IMR-90 (cell line): Measurements from ENCODE around the gene ARNT2. TPM values are rescaled to one million over a fixed set of nuclear protein-coding genes. Genes with fewer than 3 reads are reported as not detected.

Experiments used
- ATAC-seq: fragments of 200-7000 bp; cut with Tn5 transposase; 2 replicates; pipeline ENCODE4 v1.9.1; 2020; ENCODE audit warnings: low read depth, mild to moderate bottlenecking, moderate library complexity
- BruUV-seq: library from RNA; stranded (reverse); fragments of 400-500 nt; replicated peaks from 2 replicates; lab custom pipeline; 2021; lab: Mats Ljungman, UMichigan
- CTCF ChIA-PET: fragments of 300-600 bp; formaldehyde crosslinking; extraction: SDS; loops from one replicate; lab custom pipeline; 2021; ENCODE audit warnings: antibody characterized with exemption; lab: Yijun Ruan, JAX
- POLR2A ChIA-PET: fragments of 300-600 bp; sonication (Branson Sonifier 250); formaldehyde crosslinking; loops from one replicate; lab custom pipeline; 2022; ENCODE audit warnings: antibody characterized with exemption; ENCODE audit not compliant: unreplicated experiment; lab: Charles Lee
- DNase-seq: peaks from one replicate; pipeline ENCODE4 v3.0.0; 2013
- H2AFZ ChIP-seq: replicated peaks from 2 replicates; pipeline ENCODE3; 2013; ENCODE audit warnings: low read length, mild to moderate bottlenecking; ENCODE audit not compliant: poor library complexity
- H2AK5ac ChIP-seq: 2 replicates; pipeline ENCODE4 v1.6.1; 2013; ENCODE audit warnings: low read depth, low read length, inconsistent platforms
- H2AK9ac ChIP-seq: replicated peaks from 2 replicates; pipeline ENCODE3; 2013; ENCODE audit warnings: mild to moderate bottlenecking, low read depth, low read length, moderate library complexity; ENCODE audit not compliant: poor library complexity
- H2BK120ac ChIP-seq: 2 replicates; pipeline ENCODE4 v1.6.1; 2013; ENCODE audit warnings: low read depth, low read length, inconsistent platforms
- H2BK15ac ChIP-seq: 3 replicates; pipeline ENCODE4 v1.6.1; 2013; ENCODE audit warnings: low read depth, low read length, inconsistent platforms
- H2BK20ac ChIP-seq: 2 replicates; pipeline ENCODE4 v1.6.1; 2013; ENCODE audit warnings: low read depth, mild to moderate bottlenecking, inconsistent platforms, low read length, moderate library complexity
- H2BK5ac ChIP-seq: 2 replicates; pipeline ENCODE4 v1.6.1; 2013; ENCODE audit warnings: mild to moderate bottlenecking, low read depth, low read length, inconsistent platforms; ENCODE audit not compliant: poor library complexity, severe bottlenecking
- H3K14ac ChIP-seq: replicated peaks from 2 replicates; pipeline ENCODE4 v1.6.1; 2013; ENCODE audit warnings: low read depth, low read length, inconsistent platforms
- H3K18ac ChIP-seq: 2 replicates; pipeline ENCODE4 v1.6.1; 2013; ENCODE audit warnings: low read depth, low read length, control low read depth
- H3K23ac ChIP-seq: 2 replicates; pipeline ENCODE4 v1.6.1; 2013; ENCODE audit warnings: low read depth, low read length, inconsistent platforms
- H3K27ac ChIP-seq: 2 replicates; pipeline ENCODE4 v1.5.1; 2013; ENCODE audit warnings: mild to moderate bottlenecking, control low read depth, low read length; ENCODE audit not compliant: insufficient read depth
- H3K27me3 ChIP-seq: 2 replicates; pipeline ENCODE4 v1.6.1; 2013; ENCODE audit warnings: low read length; ENCODE audit not compliant: control insufficient read depth, insufficient read depth
- H3K36me3 ChIP-seq: 2 replicates; pipeline ENCODE4 v1.6.1; 2013; ENCODE audit warnings: low read length, mixed read lengths; ENCODE audit not compliant: control insufficient read depth, insufficient read depth
- H3K4ac ChIP-seq: 2 replicates; pipeline ENCODE4 v1.6.1; 2013; ENCODE audit warnings: low read depth, low read length, inconsistent platforms
- H3K4me1 ChIP-seq: 2 replicates; pipeline ENCODE4 v1.6.1; 2013; ENCODE audit warnings: low read length, mixed read lengths; ENCODE audit not compliant: control insufficient read depth, insufficient read depth
- H3K4me2 ChIP-seq: 2 replicates; pipeline ENCODE4 v1.6.1; 2013; ENCODE audit warnings: low read depth, mild to moderate bottlenecking, control low read depth, low read length, moderate library complexity
- H3K4me3 ChIP-seq: 2 replicates; pipeline ENCODE4 v1.5.1; 2013; ENCODE audit warnings: low read depth, mild to moderate bottlenecking, control low read depth, low read length, moderate library complexity; ENCODE audit not compliant: insufficient read depth
- H3K56ac ChIP-seq: 2 replicates; pipeline ENCODE4 v1.6.1; 2013; ENCODE audit warnings: low read length, inconsistent platforms; ENCODE audit not compliant: insufficient read depth; ENCODE audit errors: extremely low read depth
- H3K79me1 ChIP-seq, 2 experiments: 2 replicates each; pipeline ENCODE4 v1.6.1; 2013; ENCODE audit warnings: low read length in 2 of 2, inconsistent platforms in 1 of 2, low read depth in 1 of 2
- H3K9ac ChIP-seq: 2 replicates; pipeline ENCODE4 v1.6.1; 2013; ENCODE audit warnings: low read depth, low read length, control low read depth
- H3K9me1 ChIP-seq: 2 replicates; pipeline ENCODE4 v1.6.1; 2013; ENCODE audit warnings: low read length, inconsistent platforms; ENCODE audit not compliant: insufficient read depth
- H3K9me3 ChIP-seq: 2 replicates; pipeline ENCODE4 v1.6.1; 2013; ENCODE audit warnings: low read length; ENCODE audit not compliant: control insufficient read depth, insufficient read depth
- H4K20me1 ChIP-seq: 2 replicates; pipeline ENCODE4 v1.6.1; 2013; ENCODE audit warnings: low read length, inconsistent platforms; ENCODE audit not compliant: insufficient read depth
- H4K5ac ChIP-seq: 2 replicates; pipeline ENCODE4 v1.6.1; 2013; ENCODE audit warnings: mild to moderate bottlenecking, low read depth, low read length, control low read depth
- H4K8ac ChIP-seq, 2 experiments: 2 replicates each; pipeline ENCODE4 v1.6.1; 2013; ENCODE audit warnings: low read depth in 2 of 2, low read length in 2 of 2, control low read depth in 1 of 2, inconsistent platforms in 1 of 2
- H4K91ac ChIP-seq: 2 replicates; pipeline ENCODE4 v1.6.1; 2013; ENCODE audit warnings: low read depth, low read length, inconsistent platforms; ENCODE audit not compliant: insufficient read depth
- BHLHE40 ChIP-seq: fragments of 150-350 bp; IDR thresholded peaks from 2 replicates; pipeline ENCODE4 v1.6.1; 2016; ENCODE audit warnings: mild to moderate bottlenecking, low read depth, low read length
- CEBPB ChIP-seq: IDR thresholded peaks from 2 replicates; pipeline ENCODE4 v1.6.1; 2012; ENCODE audit warnings: low read depth, low read length, improper control_type of control experiment
- CHD1 ChIP-seq: IDR thresholded peaks from 2 replicates; pipeline ENCODE4 v1.6.1; 2012; ENCODE audit warnings: low read depth, low read length, improper control_type of control experiment
- FOS ChIP-seq: fragments of 150-350 bp; IDR thresholded peaks from 2 replicates; pipeline ENCODE4 v1.6.1; 2016; ENCODE audit warnings: low read depth, low read length
- MAFK ChIP-seq: IDR thresholded peaks from 2 replicates; pipeline ENCODE4 v1.6.1; 2012; ENCODE audit warnings: low read depth, low read length, improper control_type of control experiment
- MAZ ChIP-seq: IDR thresholded peaks from 2 replicates; pipeline ENCODE4 v1.6.1; 2012; ENCODE audit warnings: low read depth, mild to moderate bottlenecking, low read length, improper control_type of control experiment, moderate library complexity, borderline replicate concordance
- MXI1 ChIP-seq: IDR thresholded peaks from 2 replicates; pipeline ENCODE4 v1.6.1; 2012; ENCODE audit warnings: low read depth, mild to moderate bottlenecking, low read length, moderate library complexity, borderline replicate concordance
- NFE2L2 ChIP-seq: fragments of 150-350 bp; IDR thresholded peaks from 2 replicates; pipeline ENCODE4 v1.6.1; 2016; ENCODE audit warnings: low read depth, mild to moderate bottlenecking, low read length
- POLR2A ChIP-seq: IDR thresholded peaks from 2 replicates; pipeline ENCODE4 v1.6.1; 2012; ENCODE audit warnings: mild to moderate bottlenecking, low read depth, low read length
- RAD21 ChIP-seq: IDR thresholded peaks from 2 replicates; pipeline ENCODE4 v1.6.1; 2012; ENCODE audit warnings: low read length, improper control_type of control experiment
- RCOR1 ChIP-seq: IDR thresholded peaks from 2 replicates; pipeline ENCODE4 v1.6.1; 2012; ENCODE audit warnings: mild to moderate bottlenecking, low read length, improper control_type of control experiment; ENCODE audit not compliant: insufficient replicate concordance
- RFX5 ChIP-seq: IDR thresholded peaks from 2 replicates; pipeline ENCODE4 v1.8.0; 2012; ENCODE audit warnings: low read depth, mild to moderate bottlenecking, low read length, moderate library complexity
- SMC3 ChIP-seq: fragments of 150-350 bp; IDR thresholded peaks from 2 replicates; pipeline ENCODE4 v1.6.1; 2016; ENCODE audit warnings: low read depth, mild to moderate bottlenecking, antibody characterized with exemption, low read length, moderate library complexity
- WGBS, 2 experiments: methylation state at CpG; one replicate each; pipeline versions ENCODE4 v1.1.5 to v1.1.7; 2013; ENCODE audit warnings: missing lambda C conversion rate in 2 of 2; ENCODE audit not compliant: insufficient read length in 1 of 2; ENCODE audit errors: extremely low coverage in 2 of 2; 5-methylcytosine and 5-hydroxymethylcytosine counted together
- dilution Hi-C: fragments of 300-500 bp; cut with HindIII; formaldehyde crosslinking; loops from one replicate; pipeline ENCODE4 v1.14.3; 2018; ENCODE audit warnings: low sequenced_read_pairs; ENCODE audit not compliant: unreplicated experiment
- in situ Hi-C: fragments of 300-500 bp; cut with MboI; formaldehyde crosslinking; loops from 3 replicates; pipeline ENCODE4 v1.14.3; 2019; ENCODE audit warnings: low sequenced_read_pairs, inconsistent platforms, mixed read lengths
- intact Hi-C: fragments of 100-400 bp; cut with micrococcal nuclease; formaldehyde crosslinking; loops from 2 replicates; pipeline ENCODE4 v1.10.0; 2022
- polyA plus RNA-seq, 3 experiments: library from polyadenylated mRNA; depleted of rRNA; stranded (reverse); fragments of >200 nt; gene quantifications; 2 replicates each; pipeline ENCODE4 v1.2.3, GENCODE V29; 2012; ENCODE audit warnings: low replicate concordance in 1 of 3
- total RNA-seq: library from RNA; depleted of rRNA; stranded (reverse); fragments of >200 nt; gene quantifications from 2 replicates; pipeline ENCODE4 v1.2.3, GENCODE V29; 2012
- TF ChIP-seq, protein P1 (sequence below): conservative IDR thresholded peaks from 2 replicates; pipeline ENCODE4 v1.5.1; 2012; ENCODE audit warnings: mild to moderate bottlenecking, low read depth, low read length, improper control_type of control experiment
- TF ChIP-seq, protein P2 (sequence below): fragments of 150-350 bp; IDR thresholded peaks from 2 replicates; pipeline ENCODE4 v1.6.1; 2016; ENCODE audit warnings: low read depth, mild to moderate bottlenecking, low read length, moderate library complexity, borderline replicate concordance
- TF ChIP-seq, protein P3 (sequence below): fragments of 150-350 bp; IDR thresholded peaks from 2 replicates; pipeline ENCODE4 v1.6.1; 2017; ENCODE audit warnings: mild to moderate bottlenecking, antibody characterized with exemption, low read length, low read depth

The ARNT2 gene
- total and polyA plus RNA-seq, 2 of the 4 experiments (the other 2 are of a cell fraction), result 18.2 to 19.0 TPM

DNA sequence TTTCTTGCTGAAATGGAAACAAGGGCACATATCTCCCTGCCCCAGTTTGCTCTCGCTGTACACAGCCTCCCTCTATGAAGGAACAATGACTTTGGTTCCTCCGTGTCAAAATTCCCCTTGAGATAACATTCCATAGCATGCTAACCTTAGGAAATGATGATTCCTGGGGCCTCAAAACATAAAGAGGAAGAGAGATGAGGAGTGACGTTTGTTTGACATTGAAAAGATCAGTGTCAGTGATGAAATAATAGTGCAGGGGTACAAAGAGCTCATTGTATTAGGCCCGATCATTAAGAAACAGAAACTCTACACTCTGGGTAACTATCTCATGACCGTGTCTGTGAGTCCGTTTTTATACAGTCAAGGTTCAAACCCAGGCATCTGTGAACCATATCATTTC is 55.2 kb downstream of the ARNT2 start:
- no peak for TF ChIP-seq MAZ
- no peak for TF ChIP-seq SMC3
- TF ChIP-seq, protein P1, sequence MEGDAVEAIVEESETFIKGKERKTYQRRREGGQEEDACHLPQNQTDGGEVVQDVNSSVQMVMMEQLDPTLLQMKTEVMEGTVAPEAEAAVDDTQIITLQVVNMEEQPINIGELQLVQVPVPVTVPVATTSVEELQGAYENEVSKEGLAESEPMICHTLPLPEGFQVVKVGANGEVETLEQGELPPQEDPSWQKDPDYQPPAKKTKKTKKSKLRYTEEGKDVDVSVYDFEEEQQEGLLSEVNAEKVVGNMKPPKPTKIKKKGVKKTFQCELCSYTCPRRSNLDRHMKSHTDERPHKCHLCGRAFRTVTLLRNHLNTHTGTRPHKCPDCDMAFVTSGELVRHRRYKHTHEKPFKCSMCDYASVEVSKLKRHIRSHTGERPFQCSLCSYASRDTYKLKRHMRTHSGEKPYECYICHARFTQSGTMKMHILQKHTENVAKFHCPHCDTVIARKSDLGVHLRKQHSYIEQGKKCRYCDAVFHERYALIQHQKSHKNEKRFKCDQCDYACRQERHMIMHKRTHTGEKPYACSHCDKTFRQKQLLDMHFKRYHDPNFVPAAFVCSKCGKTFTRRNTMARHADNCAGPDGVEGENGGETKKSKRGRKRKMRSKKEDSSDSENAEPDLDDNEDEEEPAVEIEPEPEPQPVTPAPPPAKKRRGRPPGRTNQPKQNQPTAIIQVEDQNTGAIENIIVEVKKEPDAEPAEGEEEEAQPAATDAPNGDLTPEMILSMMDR, result no peak
- no peak for TF ChIP-seq RFX5
- TF ChIP-seq, protein P2, sequence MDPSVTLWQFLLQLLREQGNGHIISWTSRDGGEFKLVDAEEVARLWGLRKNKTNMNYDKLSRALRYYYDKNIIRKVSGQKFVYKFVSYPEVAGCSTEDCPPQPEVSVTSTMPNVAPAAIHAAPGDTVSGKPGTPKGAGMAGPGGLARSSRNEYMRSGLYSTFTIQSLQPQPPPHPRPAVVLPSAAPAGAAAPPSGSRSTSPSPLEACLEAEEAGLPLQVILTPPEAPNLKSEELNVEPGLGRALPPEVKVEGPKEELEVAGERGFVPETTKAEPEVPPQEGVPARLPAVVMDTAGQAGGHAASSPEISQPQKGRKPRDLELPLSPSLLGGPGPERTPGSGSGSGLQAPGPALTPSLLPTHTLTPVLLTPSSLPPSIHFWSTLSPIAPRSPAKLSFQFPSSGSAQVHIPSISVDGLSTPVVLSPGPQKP, result no peak
- no peak for TF ChIP-seq BHLHE40
- no peak for TF ChIP-seq RCOR1
- no peak for TF ChIP-seq CHD1
- TF ChIP-seq RAD21, result no peak
- no peak for TF ChIP-seq FOS
- no peak for TF ChIP-seq MXI1
- TF ChIP-seq, protein P3, sequence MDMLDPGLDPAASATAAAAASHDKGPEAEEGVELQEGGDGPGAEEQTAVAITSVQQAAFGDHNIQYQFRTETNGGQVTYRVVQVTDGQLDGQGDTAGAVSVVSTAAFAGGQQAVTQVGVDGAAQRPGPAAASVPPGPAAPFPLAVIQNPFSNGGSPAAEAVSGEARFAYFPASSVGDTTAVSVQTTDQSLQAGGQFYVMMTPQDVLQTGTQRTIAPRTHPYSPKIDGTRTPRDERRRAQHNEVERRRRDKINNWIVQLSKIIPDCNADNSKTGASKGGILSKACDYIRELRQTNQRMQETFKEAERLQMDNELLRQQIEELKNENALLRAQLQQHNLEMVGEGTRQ, result no peak
- no peak for TF ChIP-seq MAFK
- TF ChIP-seq NFE2L2, result no peak
- TF ChIP-seq POLR2A, result no peak
- no peak for TF ChIP-seq CEBPB
- Histone ChIP-seq H3K14ac (0 out of 2 replicates have a peak overlapping the region, but pooled peaks have one; percentile 8), H2AFZ (no peak overlapping the region), H3K36me3 (peaks cover 2% of the 10 kb centered on the region; the same call in 1 of the 2 replicates), H4K91ac (peak overlapping the region; percentile 42), H3K4ac (peak overlapping the region; percentile 69; the same call in 1 of the 2 replicates), H3K9me1 (peaks cover 17% of the 10 kb centered on the region), H3K79me1 (peaks cover 5 to 12% of the 10 kb centered on the region in 2 experiments; a peak in 2 of 4 replicates), H4K8ac (peak overlapping the region in 1 of 2 experiments; percentile 23; a peak in 1 of 4 replicates), H2BK120ac (peak overlapping the region; percentile 86), H3K4me3 (no peak overlapping the region), H3K23ac (no peak overlapping the region), H2BK20ac (peak overlapping the region; percentile 84), H3K18ac (no peak overlapping the region), H3K9me3 (no peaks in the 10 kb centered on the region), H2AK9ac (no peak overlapping the region), H3K9ac (no peak overlapping the region), H2AK5ac (peak overlapping the region; percentile 76; the same call in 1 of the 2 replicates), H3K27me3 (no peaks in the 10 kb centered on the region), H2BK15ac (peak overlapping the region; percentile 83; the same call in 1 of the 3 replicates), H3K27ac (no peak overlapping the region), H3K56ac (no peak overlapping the region), H2BK5ac (no peak overlapping the region), H3K4me2 (no peak overlapping the region), H3K4me1 (peaks cover 33% of the 10 kb centered on the region), H4K5ac (no peak overlapping the region), H4K20me1 (no peaks in the 10 kb centered on the region)
- DNase-seq (no peak), ATAC-seq (no peak)
- intact Hi-C loops, result loop anchor here (5.0 kb wide), 2 partner anchors 48 to 93 kb away; no protein-coding TSS in a partner anchor
- in situ Hi-C loops, result loop anchor here (5.0 kb wide), 3 partner anchors 108 to 508 kb away; partner anchors contain the start of gene CEMIP
- dilution Hi-C loops, result no loop called here
- ChIA-PET POLR2A (no interaction called here), CTCF (interaction anchor here (1.2 kb wide), 1 partner anchor 320 kb away, joined by 4 read pairs; the partner anchor contains the start of gene CEMIP)
- BruUV-seq, result no TSS peak
- 100% methylated on average over 1 of the region's 6 CpGs; no CpG with 5 or more reads in 1 of the 2 experiments for WGBS, 2 experiments
